Activated CD4-positive, CD25-positive, alpha-beta regulatory T cell treated with anti-CD3 and anti-CD28 coated beads, Interleukin-2, amount 50 U/mL, for 72 hours (primary cell): ENCODE measurements around the gene CCDC88C.
A peak's percentile ranks its signal among the peaks of the same experiment; 100 is the strongest.

Experiments used
- DNase-seq: peaks from one replicate; pipeline ENCODE4 v3.0.0; 2021

Gene CCDC88C

DNA sequence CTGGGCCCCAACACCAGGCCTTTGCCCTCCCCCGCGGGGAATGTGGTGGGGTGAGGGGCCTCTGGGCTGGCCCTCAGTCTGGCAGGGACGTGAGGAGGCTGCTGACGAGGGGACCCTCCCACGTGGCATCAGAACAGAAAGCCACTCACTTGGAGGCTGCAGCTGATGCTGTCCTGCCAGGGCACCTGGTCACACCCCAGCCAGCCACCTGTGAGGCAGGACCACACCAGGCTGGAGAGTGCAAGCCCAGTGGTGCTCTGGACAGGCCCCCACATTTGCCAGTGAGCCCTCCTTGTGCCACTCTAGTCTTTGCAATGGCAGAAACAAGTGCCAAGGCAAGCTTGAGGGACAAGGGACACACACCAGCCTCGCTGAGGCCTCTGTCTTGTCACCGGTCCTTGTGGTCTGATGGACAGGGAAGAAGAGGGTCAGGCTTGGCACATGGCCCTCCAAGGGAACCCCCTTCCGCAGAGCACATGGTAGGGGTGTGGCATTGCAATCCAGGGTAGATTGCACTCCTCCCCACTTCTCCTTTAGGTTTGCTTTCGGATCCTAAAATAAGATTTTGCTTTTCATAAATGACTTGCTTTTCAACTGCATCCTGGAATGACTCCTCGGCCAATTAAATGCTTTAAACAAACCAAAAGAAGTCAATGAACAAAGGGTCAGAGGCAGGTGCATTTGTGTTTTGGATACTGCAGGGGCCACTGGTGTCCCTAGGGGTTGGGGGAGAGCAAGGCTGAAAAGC, 53.7 kb downstream of the CCDC88C start:
- no peak for DNase-seq

DNA sequence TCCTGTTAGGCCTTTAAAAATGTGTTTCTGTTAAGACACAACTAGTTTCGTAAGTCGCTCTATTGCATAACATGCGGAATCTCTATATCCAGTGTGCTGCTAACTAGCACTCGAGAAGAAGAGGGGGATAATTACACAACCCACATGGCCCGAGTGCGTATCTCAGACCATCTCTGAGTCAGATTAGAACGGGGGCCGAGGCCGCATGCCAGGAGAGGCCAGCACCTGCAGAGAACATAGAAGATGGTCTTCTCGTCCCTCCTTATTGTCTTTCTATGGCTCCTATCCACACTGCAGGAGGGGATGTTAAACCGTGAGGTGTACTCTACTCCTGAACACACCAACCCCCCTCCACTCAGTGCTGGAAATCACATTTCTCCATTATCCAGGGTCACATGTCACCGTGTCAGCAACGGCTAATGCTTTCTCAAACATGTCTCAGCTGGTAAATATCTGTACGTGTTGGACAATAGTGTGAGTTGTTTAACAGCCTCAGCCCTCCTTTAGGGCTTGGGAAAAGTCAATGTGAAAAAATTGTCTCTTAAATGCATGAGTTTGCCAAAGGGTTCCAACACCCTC, 56.3 kb downstream of the CCDC88C start:
- DNase-seq, result no peak

DNA sequence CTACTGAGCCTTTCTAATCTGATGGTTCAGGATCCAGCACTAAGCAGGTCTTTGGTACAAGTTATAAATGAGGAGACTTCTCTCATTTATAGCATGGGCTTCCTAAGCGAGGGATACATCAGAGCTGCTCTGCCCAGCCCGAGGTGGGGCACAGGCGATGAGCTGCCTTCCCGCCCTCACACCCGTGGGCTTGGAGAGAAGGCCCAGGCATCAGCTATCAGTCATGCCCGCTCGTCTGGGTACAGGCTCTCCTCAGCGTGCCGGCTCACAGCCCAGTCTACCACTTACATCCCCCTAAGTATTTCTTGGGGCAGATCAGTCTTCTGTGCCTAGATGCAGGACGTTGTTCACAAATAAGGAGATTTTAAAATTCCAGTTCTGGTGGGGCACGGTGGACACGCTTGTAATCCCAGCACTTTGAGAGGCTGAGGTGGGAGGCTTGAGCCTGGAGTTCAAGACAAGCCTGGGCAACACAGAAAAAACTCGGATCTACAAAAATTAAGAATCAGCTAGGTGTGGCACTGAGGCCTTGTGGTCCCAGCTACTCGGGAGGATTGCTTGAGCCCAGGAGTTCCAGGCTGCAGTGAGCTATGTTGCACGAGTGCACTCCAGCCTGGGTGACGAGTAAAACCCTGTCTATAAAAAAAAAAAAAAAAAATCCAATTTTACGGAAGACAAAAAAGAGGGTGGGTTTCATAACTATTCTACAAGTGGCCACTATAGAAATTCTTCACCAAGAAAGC, 57.0 kb downstream of the CCDC88C start:
- no peak for DNase-seq

DNA sequence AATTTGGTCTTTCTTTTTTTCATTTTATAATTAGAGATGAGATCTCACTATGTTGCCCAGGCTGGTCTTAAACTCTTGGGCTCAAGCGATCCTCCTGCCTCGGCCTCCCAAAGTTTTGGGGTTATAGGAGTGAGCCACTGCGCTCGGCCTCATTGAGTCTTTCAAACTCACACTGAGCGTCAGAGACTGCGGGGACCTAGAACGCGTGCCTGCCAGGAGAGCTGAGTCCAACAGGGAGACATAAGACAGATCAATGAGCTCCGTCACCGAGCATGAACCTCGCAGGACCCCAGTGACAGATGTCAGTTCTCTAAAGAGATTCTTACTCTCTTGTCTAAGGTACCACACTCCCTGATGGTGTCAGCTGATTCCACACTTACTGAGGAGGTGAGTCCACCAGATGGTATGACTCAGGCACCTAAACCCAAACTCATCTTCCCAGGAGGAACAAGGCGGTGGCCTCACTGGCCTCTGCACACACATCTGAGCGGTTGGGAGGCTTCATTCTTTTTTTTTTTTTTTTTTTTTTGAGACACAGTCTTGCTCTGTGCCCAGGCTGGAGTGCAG, 58.9 kb downstream of the CCDC88C start:
- no peak for DNase-seq

DNA sequence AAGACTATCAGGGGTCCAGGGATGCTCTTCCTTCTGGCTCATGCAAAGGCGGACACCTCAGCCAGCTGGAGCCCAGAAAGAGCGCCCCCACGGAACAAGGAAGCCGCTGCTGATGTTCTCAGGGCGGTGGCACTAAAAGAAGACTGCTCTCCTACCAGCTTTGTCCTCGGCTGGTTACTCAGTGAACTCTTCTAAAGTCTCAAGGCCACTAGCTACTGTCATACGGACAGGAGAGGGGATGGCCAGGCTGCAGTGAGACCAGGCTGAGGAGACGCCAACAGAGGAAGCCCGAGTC, 59.6 kb downstream of the CCDC88C start:
- no peak for DNase-seq

DNA sequence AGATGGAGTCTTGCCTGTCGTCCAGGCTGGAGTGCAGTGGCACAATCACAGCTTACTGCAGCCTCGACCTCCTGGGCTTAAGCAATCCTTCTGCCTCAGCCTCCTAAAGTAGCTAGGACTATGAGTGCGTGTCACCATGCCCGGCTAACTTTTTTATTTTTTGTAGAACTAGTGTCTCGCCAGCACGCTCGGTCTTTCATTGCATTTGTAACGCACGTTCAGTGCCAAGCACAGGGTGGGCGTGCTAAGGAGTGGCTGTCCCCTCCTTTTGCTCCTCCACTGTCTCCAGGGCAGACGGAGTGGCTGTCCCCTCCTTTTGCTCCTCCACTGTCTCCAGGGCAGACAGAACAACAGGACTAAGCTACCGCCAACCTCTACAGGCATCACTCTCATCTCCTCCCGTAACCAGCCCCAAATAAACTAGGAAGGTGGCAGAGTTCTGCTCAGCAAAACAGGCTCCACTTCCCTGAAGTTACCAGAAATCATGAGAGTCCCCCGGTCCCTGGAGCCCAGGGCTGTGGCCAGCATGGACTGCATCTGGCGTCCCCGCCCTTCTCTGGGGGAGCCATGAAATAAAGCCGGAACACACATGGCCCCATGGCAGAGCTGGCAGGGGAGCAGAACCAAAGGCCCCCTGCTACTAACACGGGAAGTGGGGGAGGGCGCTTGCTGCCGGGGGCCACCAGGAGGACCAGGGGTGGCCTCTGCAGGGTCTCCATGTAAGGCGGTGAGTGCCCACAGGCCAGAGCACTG, 60.2 kb downstream of the CCDC88C start:
- DNase-seq, result no peak

DNA sequence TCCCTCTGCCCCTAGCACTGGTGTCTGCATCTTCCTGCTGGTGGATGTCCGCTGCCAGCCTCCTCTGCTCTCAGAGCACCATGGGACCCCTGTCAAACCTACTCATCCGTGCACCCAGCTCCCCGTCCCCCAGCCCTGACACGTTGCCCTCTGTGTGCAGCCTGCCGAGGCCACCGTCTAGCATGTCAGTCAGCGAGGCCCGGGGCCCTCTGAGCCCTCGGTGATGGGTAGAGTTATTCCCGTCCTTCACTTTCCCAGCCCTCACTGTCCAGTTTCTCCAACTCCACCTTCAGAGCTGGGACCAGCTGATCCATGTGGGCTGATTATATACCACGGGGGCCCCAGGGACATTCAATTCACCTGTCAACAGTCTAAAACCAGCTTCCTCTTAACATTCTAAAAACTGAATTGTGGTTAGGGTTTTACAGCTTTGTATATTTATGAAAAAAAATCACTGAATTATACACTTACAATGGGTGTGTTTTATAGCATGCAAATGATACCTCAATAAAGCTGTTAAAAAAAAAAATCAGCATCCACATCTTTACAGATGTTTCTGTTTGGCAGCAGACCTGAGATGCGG, 61.3 kb downstream of the CCDC88C start:
- no peak for DNase-seq

DNA sequence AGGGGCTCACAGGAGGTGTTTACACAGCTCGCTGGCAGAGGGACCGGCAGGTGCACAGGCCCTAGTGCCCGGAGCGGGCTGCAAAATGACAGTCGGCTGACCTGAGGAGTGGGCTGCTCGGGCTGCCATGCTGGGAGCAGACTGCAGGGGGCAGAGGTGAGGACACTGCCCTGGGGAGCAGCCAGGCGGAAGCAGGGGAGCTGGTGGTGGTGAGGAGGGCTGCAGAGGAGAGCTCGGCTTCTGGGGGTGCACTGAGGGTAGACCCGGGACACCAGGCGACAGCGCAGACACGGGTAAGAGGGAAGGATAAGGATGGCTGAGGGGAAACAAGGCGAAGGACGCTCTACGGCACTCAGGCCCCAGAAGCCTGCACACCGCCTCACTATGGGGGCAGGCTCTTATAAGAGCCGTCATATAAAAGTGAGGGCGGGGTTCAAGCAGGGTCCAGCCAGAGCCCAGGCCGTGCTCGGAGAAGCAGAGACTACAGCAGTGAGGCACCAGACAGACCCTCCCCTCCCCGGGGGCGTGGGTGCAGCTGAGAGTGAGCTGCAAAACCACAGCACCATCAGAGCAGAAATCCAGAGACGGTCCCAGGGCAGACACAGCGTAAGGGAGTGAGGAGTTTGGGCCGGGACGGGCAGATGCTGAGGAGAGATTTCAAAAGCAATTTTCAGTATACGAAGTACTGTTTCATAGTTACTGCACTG, 62.5 kb downstream of the CCDC88C start:
- DNase-seq, result no peak

DNA sequence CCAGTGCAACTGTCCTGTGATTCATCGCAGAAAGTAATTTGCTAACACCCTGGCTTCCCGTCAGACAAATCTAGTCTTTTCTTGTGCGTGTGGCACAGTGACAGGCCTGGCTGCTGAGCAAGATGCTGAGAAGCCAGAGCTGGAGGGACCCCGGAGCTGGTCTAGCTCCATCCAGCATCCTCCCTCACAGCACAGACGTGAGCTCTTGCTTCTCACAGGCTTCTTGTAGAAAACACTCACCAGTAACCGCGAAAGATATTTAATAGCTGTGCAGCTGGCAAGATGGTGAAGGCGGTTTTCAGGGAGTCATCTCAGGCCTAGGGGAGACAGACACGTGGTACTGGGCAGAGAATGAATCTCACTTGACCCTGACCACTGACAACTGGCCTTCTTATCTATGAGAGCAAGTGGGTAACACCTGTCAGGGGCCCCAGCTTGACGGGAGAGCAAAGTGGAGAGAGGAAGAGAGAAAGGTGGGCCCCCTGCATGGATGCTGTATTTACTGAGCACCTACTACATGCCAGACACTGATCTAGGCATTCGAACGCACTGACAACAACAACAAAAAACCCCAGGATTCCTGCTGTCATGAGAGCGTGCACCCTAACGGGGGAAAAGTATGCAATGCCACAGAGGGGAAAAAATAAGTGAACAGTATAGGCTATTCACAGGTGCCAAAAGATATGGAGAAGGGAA, 63.3 kb downstream of the CCDC88C start:
- no peak for DNase-seq

DNA sequence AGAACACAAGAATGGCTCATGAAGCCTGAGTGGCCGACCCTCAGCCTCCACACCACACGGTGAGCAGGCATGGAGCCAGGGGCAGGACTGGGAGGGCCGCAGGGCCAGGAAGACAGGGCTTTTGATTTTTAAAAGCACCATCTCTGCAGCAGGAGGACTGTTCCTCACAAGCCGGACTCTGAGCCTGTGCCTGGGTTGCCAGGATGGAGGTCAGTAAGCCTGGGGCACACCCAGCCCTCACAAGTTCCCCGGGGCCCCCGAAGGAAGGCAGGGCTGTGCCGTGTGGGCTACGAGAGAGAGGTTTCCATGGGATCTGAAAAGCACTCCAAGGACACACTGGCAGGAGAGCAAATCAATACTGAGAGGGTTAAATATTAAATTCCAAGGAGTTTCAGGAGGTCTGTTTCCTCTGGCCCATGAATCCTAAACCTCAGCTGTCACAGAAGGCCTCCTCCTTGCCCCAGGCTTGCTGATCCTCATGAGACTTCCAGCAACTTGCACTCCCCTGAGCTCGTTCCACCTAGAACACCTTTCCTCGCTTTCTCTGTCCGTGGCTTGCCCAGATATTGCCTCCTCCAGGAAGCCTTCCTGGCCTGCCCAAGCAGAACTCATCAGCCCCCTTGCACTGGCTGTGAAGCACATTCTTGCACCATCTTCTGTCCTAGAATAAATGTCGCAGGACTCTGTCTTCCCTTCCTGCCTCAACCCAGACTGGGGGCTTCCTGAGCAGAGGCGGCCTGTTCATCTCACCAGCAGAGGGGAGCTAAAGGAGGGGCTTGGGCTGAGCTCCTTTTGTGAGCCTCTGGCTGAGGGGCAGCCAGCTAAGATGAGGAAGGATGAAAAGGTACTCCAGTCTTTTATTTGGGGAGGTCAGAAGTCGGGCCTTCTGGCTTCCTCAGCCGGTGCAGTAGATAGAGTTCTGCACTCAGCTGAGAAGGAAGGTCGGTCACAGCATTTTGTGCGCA, 64.6 kb downstream of the CCDC88C start:
- DNase-seq, result no peak

DNA sequence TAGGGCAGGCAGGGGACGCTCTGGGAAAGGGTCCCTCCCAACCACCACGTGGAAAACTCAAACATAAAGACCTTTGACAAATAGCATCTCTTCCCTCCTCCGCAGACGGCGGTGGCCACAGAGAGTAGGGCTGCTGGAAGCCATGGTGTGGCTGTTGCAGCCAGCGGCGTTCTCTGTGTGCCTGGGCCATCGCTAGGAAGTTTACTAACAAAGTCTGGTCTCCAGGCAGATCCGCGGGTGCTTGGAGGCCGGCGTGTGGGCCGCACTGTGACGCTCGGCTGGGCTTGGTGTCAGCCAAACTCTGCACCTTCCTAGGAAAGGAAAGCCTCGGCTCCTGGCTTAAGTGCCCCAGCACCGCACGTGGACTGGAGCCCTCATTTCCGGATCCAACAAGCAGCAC, 65.6 kb downstream of the CCDC88C start:
- DNase-seq, result no peak

DNA sequence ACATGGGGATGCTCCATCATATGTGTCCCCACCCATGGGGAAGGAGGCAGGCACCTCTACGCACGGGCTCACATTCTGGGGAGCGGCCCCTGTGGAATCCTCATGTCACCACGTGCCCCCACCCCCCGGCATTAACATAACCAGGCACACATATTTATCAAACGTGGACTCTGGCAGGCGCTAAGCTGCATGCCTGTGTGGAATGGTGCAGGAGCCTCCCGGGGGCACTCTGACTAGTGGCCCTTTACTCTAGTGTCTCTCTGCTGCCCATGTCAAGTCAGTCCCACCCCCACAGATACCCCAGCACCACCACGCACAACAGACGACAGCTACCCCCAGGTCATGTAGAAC, 66.1 kb downstream of the CCDC88C start:
- no peak for DNase-seq

DNA sequence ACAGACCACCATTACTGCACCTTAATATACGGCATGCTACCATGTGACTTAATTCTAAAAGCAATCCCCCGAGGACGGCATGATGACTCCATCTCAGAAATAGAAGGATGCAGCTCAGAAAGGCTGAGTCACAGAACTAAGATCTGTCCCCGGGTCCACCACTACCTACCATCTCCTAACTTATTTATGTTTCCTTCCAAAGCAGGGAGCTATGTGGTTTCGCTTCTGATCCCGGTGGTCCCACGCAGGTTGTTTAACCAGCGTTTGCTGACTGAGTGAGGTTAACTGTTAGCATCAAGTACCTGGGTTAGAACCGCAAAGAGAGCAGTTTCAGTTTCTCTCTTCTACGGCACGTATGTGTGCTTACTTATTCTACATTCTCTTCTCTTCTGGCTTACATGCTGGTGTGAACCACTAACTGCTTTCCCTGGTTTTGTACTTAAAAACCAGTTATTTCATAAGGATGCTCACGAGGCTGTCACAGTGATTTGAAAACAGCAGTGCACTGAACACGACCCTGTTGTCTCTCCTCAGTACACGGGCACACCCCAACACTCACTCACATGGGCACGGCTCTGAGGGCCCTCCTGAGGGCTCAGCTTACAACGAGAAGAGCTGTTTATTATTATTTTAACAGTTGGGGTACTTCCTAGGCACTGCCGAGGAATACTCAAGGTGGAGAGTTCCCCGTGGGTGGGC, 66.7 kb downstream of the CCDC88C start:
- no peak for DNase-seq

DNA sequence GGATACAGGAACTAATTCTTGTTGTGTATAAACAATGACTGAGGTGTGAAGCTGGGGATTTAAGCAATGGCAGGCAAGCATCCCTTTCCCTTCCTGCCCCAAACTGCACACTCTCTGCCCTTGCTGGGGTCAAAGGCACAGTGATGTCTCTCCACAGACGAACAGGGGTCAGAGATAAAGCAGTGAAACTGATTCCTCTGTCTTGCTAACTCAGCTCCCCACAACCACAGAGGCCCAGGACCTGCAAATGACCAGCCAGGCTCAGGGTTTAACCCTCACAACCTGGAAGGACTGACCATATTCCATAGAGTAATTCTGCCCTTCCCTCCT, 67.2 kb downstream of the CCDC88C start:
- DNase-seq, result no peak

DNA sequence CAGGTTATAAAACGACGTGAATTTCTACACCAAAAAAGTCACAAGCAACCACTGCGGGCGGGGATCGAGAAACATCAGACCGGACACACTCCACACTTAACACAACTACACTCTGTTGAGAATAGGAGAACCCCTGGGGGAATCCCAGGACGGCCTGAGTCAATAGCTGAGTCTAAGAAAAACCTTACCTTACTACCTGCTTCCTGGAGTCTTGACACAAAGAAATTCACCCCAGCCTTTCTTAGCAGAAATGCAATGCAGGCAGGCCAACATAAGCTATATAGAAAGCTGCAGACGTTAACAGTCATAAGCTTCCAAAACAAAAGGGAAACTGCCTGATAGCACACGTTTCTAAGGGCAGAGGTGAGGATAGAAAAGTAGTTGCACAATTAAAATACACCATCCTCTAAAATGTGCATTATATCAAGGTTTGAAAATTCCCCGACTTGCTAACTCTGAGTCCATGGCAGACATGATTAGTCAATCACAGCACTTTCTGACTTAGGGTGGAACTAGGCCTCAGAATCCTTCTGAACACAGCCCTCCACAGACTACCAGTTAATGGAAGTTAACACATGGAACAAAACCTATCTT, 68.0 kb downstream of the CCDC88C start:
- peak; percentile 67 for DNase-seq

DNA sequence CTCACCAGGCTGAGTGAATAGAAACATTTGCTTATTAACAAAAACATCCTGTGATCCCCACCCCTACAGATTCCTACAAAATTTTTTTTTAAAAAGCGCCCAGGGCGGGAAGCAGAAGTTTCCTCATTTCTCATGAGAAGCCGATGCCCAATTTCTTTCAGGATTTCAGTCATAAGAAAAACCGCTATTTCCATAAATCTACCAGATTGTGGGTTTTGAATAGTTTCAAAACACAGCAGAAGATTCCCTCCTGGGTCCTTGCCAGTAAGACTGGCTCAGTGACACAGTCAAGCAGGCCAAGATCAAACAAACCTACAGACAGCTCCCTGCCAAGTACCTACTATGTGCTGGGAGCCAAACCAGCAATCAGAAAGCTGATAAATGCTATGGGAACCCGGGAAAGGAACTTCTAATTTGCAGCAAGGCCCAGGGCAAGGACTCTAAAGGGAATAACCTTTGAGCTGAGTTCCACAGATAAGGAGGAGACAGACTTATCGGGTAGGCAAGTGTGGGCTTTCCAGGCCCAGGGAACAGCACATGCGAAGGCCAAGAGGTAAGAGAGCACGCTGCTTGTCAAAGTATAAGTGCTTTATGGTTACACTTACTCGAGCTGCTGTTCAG, 68.7 kb downstream of the CCDC88C start:
- DNase-seq, result no peak

DNA sequence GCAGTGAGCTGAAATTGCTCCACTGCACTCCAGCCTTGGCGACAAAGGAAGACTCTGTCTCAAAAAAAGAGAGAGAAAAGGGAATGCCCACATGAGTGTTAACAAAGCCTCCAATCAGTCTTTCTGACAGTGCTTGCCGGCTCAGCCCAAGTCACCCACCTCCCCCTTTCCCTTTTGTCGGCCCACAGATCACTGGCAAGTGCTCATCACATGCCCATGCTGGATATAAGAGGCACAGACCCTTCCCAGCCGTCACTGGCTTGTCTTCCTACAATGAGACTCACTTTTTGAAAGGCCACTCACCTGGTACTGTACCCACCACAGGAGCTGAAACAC, 70.8 kb downstream of the CCDC88C start:
- no peak for DNase-seq

DNA sequence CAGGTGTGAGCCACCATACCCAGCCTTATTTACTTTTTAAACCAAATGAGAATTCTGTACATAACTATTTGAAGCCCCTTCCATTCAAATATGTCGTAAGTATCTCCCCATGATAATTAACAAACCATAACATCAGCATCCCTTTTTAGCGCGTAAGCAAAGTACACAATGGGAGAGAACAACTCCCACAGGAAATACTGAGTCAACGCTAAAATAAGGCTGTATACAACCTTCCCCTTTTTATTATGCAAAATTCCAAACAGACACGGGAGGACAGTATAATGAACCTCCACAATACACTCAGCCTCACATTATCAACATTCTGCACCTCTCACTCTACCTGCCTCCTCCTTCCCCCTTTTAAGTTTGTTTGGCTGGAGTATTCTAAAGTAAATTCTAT, 73.5 kb downstream of the CCDC88C start:
- DNase-seq, result no peak

DNA sequence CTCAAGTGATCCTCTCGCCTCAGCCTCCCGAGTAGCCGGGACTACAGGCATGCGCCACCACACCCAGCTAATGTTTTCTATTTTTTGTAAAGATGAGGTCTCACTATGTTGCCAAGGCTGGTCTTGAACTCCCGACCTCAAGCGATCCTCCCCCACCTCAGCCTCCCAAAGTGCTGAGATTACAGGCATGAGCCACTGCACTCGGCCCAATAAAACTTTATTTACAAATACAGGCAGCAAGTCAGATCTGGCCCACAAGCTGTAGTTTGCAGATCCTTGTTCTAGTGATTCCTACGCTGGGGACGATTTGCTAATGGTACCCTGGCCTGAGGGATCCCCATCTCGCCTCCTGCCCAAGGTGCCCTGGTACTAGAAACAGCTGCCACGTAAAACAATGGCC, 74.6 kb downstream of the CCDC88C start:
- no peak for DNase-seq
